HFFc6 (cell line): ENCODE data around the gene ATP6V1B1. TPM values are rescaled to one million over a fixed set of nuclear protein-coding genes. Genes with fewer than 3 reads are reported as not detected.

Source experiments
- DNase-seq: peaks from one replicate; pipeline ENCODE4 v3.0.0-alpha.2; 2018
- H3K27ac Mint-ChIP-seq: 2 replicates; pipeline ENCODE4 v1.8.0; 2020; ENCODE audit warnings: mild to moderate bottlenecking, mixed read lengths
- H3K27me3 Mint-ChIP-seq: 2 replicates; pipeline ENCODE4 v1.8.0; 2021; ENCODE audit warnings: mild to moderate bottlenecking, moderate library complexity, mixed read lengths; ENCODE audit not compliant: insufficient read depth
- H3K36me3 Mint-ChIP-seq: 2 replicates; pipeline ENCODE4 v1.8.0; 2021; ENCODE audit warnings: low read depth, mixed read lengths
- H3K4me1 Mint-ChIP-seq: 2 replicates; pipeline ENCODE4 v1.8.0; 2020; ENCODE audit warnings: low read depth, mixed read lengths
- H3K4me3 Mint-ChIP-seq: 2 replicates; pipeline ENCODE4 v1.8.0; 2020; ENCODE audit warnings: mild to moderate bottlenecking, moderate library complexity, mixed read lengths
- H3K9me3 Mint-ChIP-seq: 2 replicates; pipeline ENCODE4 v1.8.0; 2020; ENCODE audit warnings: mild to moderate bottlenecking, mixed read lengths
- total RNA-seq, 6 experiments: library from RNA; stranded (reverse); fragmentation: NEBNext Ultra II Directional; extraction: Animal tissue kit (Norgen Biotek cat#: 25700); gene quantifications; 2 replicates in 1 of 6; 3 replicates in 5 of 6; pipeline ENCODE4 v1.2.3, GENCODE V29; 2021
- TF ChIP-seq, protein P1 (sequence below): fragments of 200-600 bp; sonication (generic); IDR thresholded peaks from 2 replicates; pipeline ENCODE4 v1.5.0; 2021; ENCODE audit warnings: antibody characterized with exemption, mild to moderate bottlenecking

Gene ATP6V1B1
- total RNA-seq, 6 experiments from 2014 or later, result 0.22 to 0.66 (median 0.57) TPM; not detected in 3

DNA sequence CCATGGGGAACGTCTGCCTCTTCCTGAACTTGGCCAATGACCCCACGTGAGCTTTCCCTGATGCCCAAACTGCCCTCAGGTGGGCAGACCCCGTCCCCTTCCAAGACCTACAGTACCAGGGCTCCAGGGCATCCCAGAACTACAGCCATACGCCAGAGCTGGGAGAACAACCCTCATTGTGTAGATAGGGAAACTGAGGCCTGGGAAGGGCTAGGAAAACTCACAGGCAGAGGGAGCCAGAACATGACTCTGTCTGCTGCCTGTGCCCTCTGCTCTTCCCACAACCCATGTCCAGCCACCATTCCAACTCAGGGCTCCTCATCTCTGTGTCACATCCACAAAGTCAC lies 25.9 kb downstream of the ATP6V1B1 start:
- DNase-seq, result no peak
- H3K36me3 Mint-ChIP-seq, result no peaks in the 10 kb centered on the region
- H3K9me3 Mint-ChIP-seq, result no peaks in the 10 kb centered on the region
- H3K27me3 Mint-ChIP-seq, result peaks cover 33% of the 10 kb centered on the region
- H3K4me1 Mint-ChIP-seq, result peaks cover 14% of the 10 kb centered on the region
- TF ChIP-seq, protein P1, sequence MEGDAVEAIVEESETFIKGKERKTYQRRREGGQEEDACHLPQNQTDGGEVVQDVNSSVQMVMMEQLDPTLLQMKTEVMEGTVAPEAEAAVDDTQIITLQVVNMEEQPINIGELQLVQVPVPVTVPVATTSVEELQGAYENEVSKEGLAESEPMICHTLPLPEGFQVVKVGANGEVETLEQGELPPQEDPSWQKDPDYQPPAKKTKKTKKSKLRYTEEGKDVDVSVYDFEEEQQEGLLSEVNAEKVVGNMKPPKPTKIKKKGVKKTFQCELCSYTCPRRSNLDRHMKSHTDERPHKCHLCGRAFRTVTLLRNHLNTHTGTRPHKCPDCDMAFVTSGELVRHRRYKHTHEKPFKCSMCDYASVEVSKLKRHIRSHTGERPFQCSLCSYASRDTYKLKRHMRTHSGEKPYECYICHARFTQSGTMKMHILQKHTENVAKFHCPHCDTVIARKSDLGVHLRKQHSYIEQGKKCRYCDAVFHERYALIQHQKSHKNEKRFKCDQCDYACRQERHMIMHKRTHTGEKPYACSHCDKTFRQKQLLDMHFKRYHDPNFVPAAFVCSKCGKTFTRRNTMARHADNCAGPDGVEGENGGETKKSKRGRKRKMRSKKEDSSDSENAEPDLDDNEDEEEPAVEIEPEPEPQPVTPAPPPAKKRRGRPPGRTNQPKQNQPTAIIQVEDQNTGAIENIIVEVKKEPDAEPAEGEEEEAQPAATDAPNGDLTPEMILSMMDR, result no peak
- H3K4me3 Mint-ChIP-seq, result no peak overlapping the region
- no peak overlapping the region for H3K27ac Mint-ChIP-seq

DNA sequence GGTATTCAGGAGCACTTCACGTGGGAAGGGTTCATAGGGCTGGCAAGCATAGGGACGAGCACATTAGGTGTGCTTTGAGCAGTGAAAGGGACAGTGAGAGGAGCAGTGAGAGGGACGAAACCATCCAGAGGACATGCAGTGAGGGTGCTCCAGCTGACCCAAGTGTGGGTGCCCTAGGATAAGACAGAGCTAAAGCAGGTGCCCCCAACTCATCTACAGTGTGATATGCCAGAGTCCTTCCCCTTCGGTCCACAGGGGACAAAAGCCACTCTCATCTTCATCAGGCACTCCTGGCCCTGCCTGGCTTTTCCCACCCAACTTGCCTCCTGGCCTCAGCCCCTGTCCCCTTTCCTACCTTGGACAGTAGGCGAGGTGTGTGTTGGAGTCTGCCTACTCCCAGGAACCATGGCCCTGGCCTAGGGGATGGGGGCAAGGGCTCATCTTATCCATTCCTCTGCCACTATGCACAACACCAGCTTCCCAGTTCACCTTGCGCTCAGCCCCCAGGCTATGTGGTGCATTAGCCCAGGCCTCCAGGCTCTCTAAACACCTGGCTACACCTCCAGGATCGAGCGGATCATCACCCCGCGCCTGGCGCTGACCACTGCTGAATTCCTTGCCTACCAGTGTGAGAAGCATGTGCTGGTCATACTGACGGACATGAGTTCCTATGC lies 26.6 kb downstream of the ATP6V1B1 start:
- Mint-ChIP-seq H3K4me1 (peaks cover 14% of the 10 kb centered on the region), H3K9me3 (no peaks in the 10 kb centered on the region), H3K4me3 (no peak overlapping the region), H3K27ac (no peak overlapping the region), H3K36me3 (no peaks in the 10 kb centered on the region), H3K27me3 (peaks cover 34% of the 10 kb centered on the region)
- TF ChIP-seq, protein P1, result no peak
- no peak for DNase-seq

DNA sequence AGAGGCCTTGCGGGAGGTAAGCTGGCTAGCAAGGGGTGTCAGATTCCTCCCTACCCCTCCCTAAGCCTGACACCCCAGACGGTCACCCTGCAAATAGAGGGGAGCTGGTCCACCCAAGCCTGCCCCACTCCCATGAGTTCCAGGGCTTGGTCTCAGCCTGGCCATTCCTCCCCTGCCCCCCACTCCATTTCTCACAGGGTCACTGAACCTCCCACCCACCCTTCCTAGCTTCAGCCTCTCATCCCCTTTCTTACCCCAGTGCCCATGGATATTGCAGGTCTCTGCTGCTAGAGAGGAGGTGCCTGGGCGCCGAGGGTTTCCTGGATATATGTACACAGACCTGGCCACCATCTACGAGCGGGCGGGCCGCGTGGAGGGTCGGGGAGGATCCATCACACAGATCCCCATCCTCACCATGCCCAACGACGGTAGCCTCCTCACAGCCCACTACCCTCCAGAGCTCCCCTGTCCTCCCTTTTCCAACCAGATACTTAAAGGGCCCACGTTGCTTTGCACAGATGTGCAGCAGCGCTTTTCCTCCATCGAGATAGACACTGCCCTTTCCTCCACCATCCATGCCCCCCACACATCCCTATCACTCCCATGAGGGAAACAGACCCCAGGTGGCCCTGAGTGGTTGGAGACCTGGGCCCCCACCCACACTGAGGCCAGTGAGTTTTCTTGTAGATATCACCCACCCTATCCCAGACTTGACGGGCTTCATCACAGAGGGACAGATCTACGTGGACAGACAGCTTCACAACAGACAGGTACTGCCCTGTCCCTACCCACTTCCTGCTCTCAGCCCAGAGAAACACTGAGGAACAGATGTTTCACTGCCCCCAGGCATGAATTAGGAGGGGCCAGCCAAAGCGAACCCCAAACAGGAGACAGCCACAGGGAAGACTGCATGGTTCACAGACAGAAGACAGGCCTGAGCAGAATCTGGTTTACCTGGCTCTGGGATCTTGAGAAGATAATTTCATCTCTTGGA lies 27.5 kb downstream of the ATP6V1B1 start:
- TF ChIP-seq, protein P1, result no peak
- H3K4me1 Mint-ChIP-seq, result peaks cover 14% of the 10 kb centered on the region
- no peaks in the 10 kb centered on the region for H3K36me3 Mint-ChIP-seq
- no peaks in the 10 kb centered on the region for H3K9me3 Mint-ChIP-seq
- H3K27me3 Mint-ChIP-seq, result peaks cover 35% of the 10 kb centered on the region
- no peak overlapping the region for H3K27ac Mint-ChIP-seq
- DNase-seq, result no peak
- no peak overlapping the region for H3K4me3 Mint-ChIP-seq

DNA sequence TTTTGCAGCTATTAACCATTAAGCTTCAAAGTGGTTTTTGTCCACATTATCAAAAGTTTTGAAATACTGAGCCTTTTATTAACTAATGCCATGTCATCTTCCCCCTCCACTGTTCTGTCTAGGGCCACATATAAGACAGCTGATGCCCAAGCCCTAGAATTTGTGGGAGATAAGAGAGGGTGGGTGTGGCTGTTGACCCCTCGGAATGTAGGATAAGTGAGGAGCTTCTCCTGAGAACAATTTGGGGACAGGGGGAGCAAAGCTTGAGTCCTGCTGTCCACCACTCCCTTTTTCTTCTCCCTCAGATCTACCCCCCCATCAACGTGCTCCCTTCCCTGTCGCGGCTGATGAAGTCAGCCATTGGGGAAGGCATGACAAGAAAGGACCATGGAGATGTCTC lies 28.4 kb downstream of the ATP6V1B1 start:
- Mint-ChIP-seq H3K4me3 (no peak overlapping the region), H3K9me3 (no peaks in the 10 kb centered on the region), H3K27me3 (peaks cover 41% of the 10 kb centered on the region), H3K36me3 (no peaks in the 10 kb centered on the region), H3K4me1 (peaks cover 14% of the 10 kb centered on the region), H3K27ac (no peak overlapping the region)
- DNase-seq, result no peak
- TF ChIP-seq, protein P1, result no peak

DNA sequence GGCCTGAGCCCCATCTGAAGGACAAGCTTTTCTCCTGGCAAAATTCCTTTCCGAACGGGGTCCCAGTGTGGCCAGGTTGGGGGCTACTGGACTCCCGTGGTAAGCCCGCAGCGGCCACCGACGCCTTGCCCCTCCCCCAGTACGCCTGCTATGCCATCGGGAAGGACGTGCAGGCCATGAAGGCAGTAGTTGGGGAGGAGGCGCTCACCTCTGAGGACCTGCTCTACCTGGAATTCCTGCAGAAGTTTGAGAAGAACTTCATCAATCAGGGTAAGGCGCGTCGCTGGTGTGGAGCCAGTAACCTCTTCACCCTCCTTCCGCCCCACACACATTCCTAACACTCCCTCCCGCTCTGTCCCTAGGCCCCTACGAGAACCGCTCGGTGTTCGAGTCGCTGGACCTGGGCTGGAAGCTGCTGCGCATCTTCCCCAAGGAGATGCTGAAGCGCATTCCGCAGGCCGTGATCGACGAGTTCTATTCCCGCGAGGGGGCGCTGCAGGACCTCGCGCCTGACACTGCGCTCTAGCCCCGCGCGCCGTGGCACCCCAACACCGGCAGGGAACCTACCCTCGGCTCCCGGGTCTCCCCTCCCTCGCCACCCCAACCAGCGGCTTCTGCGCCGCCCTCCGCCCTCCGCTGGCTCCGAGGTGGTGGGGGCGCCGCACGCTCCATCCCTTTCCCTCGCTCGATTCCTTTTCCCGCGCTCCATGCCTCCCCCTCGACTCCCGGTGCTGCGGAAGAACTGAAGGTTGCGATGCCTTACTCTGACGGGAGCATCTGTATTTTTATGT lies 29.1 kb downstream of the ATP6V1B1 start:
- DNase-seq, result peak; percentile 19

More for the DNA sequence above, 29.1 kb downstream of the ATP6V1B1 start:
- peak overlapping the region; percentile 88 for H3K4me3 Mint-ChIP-seq
- TF ChIP-seq, protein P1, result peak; percentile 92
- H3K4me1 Mint-ChIP-seq, result peaks cover 8% of the 10 kb centered on the region
- no peaks in the 10 kb centered on the region for H3K36me3 Mint-ChIP-seq
- peaks cover 35% of the 10 kb centered on the region for H3K27me3 Mint-ChIP-seq
- H3K9me3 Mint-ChIP-seq, result no peaks in the 10 kb centered on the region
- no peak overlapping the region for H3K27ac Mint-ChIP-seq
